GM19025 (cell line): ENCODE data around the gene PIRT.

Source experiments
- ATAC-seq: cut with Tn5 transposase; IDR thresholded peaks from one replicate; pipeline ENCODE4 v1.9.1; 2021; ENCODE audit warnings: mild to moderate bottlenecking, low read depth, moderate library complexity; ENCODE audit not compliant: unreplicated experiment

PIRT gene

GRCh38 chr17:10824874-10825273, 13.0 kb downstream of the PIRT start:
- no peak for ATAC-seq

- no peak for ATAC-seq
Measured at GRCh38 chr17:10821770-10822169, 16.1 kb downstream of the PIRT start.

DNA sequence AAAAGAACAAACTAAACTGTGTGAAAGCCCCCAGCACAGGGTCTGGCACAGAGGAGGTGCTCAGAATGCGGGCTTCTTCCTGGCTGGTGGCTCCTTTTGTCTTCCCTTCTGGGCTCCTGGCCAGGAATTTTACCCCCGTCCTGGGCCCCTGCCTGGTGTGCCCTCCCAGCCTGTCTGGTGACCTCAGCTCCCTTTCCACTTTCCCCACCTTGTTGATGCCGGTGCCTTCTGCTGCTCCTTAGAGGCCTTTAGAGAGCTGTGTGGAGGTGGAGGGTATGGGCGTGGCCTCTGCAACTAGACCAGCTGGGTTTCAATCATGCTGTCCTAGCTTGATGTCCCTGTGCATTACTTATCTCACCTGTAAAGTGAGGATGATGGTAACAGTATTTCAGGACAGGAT, 16.8 kb downstream of the PIRT start:
- no peak for ATAC-seq

GRCh38 chr17:10815319-10815718, 22.6 kb downstream of the PIRT start:
- no peak for ATAC-seq

DNA sequence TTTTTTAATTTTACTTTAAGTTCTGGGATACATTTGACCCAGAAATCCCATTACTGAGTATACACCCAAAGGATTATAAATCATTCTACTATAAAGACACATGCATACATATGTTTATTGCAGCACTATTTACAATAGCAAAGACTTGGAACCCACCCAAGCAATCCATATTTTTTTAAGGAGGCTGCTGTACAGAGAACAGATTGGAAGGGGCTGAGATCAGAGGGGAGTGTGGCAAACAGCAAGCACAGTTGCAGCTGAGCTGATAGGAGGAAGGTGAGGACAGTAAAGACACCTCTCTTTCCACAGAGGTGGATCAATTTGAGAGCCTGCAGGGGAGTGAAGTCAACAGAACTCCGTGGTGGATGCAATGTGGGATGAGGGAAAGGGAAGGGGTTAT, 23.8 kb downstream of the PIRT start:
- ATAC-seq: no peak

DNA sequence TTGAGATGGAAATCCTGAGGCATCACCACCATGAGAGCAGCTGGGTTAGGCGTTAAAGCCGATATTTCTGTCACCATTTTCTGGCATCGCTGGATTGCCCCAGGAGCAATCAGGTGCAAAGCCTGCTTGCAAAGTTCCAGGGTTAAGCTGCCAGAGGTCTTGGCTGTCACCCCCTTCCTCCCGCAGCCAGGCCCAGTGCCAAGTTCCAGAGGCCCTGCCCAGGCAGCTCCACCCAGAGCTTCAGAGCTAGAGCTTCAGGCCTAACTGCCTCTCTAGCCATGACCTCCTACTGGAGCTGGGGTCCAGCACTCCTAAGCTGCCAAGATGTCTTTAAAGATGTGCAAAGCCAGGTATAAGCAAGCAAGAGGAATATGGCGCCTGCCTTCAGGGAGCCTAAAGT, 25.2 kb downstream of the PIRT start:
- ATAC-seq: no peak

GRCh38 chr17:10809605-10810004, 28.3 kb downstream of the PIRT start:
- ATAC-seq: no peak

DNA sequence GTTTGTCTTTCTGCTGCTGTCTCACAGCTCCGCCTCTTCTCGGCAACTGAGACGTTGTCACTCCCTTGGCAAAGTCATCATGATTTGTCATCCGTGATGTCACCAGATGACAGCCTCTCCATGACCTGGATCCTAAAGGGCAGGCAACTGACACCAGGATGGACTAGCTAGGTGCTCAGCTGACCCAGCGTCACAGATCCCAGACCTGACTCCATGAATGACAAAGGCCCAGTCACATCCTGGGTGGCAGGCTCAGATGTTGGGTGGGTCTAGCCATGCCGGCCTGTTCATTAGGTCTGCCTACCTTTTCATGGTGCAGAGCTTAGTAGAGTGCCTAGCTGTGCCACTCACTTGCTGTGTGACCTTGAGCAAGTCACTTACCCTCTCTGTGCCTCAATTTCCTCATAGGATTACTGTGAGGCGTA, 30.2 kb downstream of the PIRT start:
- ATAC-seq: no peak

GRCh38 chr17:10806545-10807262, 31.2 kb downstream of the PIRT start:
- ATAC-seq: no peak

- no peak for ATAC-seq
Measured at GRCh38 chr17:10805911-10806310, 32.0 kb downstream of the PIRT start.

- no peak for ATAC-seq
Measured at GRCh38 chr17:10804546-10804945, 33.3 kb downstream of the PIRT start.

DNA sequence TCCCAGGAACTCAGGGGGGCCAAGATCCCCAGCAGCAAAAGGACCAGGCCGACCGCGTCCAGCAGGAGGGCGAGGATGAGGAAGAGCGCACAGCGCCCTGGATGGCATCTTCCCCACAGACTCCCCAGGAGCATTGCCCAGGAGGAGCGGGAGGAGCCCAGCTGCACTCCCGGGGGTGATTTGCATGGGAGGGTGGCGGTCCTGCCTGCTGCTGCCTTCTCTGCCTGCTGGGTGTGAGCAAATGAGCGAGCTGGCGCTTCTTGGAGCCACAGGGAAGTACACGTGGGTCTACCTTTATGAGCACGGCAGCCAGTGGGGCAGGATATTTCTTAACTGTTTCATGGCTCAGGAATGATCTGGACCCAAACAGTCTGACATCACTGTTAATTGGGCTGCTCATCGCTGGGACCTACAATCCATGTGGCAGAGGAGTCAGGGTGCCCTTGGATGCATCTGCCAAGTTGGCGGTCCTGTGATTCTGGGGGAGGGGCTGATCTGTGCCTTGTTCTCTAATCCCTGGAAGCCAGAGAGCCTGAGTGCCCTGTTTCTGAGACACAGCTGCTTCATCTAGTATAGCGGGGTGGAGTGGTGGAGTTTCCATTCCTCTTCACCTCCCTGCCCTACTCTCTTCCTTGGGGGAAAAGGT, 33.9 kb downstream of the PIRT start, which contains the start of gene TMEM238L:
Gene TMEM238L (minus strand): TSS at position 270 of the 646 bp plus-strand sequence. CDS start 136 bp downstream, at position 134.
- ATAC-seq: no peak

- ATAC-seq: no peak
Measured at GRCh38 chr17:10803350-10803749, 34.5 kb downstream of the PIRT start.

GRCh38 chr17:10802496-10803284, 35.2 kb downstream of the PIRT start:
- no peak for ATAC-seq

- ATAC-seq: no peak
Measured at GRCh38 chr17:10799407-10799806, 38.5 kb downstream of the PIRT start.

GRCh38 chr17:10798910-10799309, 39.0 kb downstream of the PIRT start:
- no peak for ATAC-seq

DNA sequence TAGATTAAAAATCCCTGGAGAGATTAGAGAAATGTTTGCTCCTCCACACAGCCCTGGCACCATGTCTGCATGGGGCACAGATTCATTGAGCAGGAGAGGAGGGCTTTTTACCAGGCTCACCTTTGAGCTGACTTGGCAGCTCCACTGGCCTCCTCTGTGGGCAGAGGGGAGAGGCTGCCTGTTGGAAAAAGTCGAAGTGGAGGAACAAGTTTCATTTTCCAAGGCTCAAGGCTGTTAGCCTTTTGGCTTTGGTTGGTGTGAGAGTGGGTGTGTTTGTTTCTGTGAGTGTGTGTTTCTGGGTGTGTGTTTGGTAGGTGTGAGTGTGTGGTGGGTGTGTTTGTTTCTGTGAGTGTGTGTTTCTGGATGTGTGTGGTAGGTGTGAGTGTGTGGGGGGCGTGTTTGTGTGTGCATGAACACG, 39.5 kb downstream of the PIRT start:
- no peak for ATAC-seq

GRCh38 chr17:10797476-10798328, 40.2 kb downstream of the PIRT start:
- no peak for ATAC-seq

- ATAC-seq: no peak
Measured at GRCh38 chr17:10793816-10794215, 44.1 kb downstream of the PIRT start.

GRCh38 chr17:10793256-10793655, 44.6 kb downstream of the PIRT start:
- no peak for ATAC-seq
